ENCODE data around the gene TGFBR3.

TGFBR3 gene

GRCh38 chr1:91821126-91821868, 64.7 kb downstream of the TGFBR3 start:
- DNase-seq, result no peak

GRCh38 chr1:91819038-91819788, 66.7 kb downstream of the TGFBR3 start:
- no peak for DNase-seq

GRCh38 chr1:91818713-91818975, 67.3 kb downstream of the TGFBR3 start:
- DNase-seq, result no peak

- no peak for DNase-seq
These were observed 68.6 kb downstream of the TGFBR3 start for GRCh38 chr1:91817211-91817905.

GRCh38 chr1:91816031-91816430, 69.9 kb downstream of the TGFBR3 start:
- no peak for DNase-seq

GRCh38 chr1:91814448-91814847, 71.5 kb downstream of the TGFBR3 start:
- DNase-seq, result no peak

GRCh38 chr1:91813813-91814212, 72.1 kb downstream of the TGFBR3 start:
- no peak for DNase-seq

GRCh38 chr1:91811363-91812025, 74.5 kb downstream of the TGFBR3 start:
- no peak for DNase-seq

- DNase-seq, result no peak
These were observed 76.6 kb downstream of the TGFBR3 start for GRCh38 chr1:91809317-91809716.

- no peak for DNase-seq
These were observed 77.9 kb downstream of the TGFBR3 start for GRCh38 chr1:91807921-91808620.

GRCh38 chr1:91806769-91807700, 78.9 kb downstream of the TGFBR3 start:
- DNase-seq, result no peak

- no peak for DNase-seq
These were observed 79.7 kb downstream of the TGFBR3 start for GRCh38 chr1:91806181-91806768.

GRCh38 chr1:91805311-91805801, 80.6 kb downstream of the TGFBR3 start:
- no peak for DNase-seq

- DNase-seq, result no peak
These were observed 81.4 kb downstream of the TGFBR3 start for GRCh38 chr1:91804546-91805023.

- DNase-seq, result no peak
These were observed 82.0 kb downstream of the TGFBR3 start for GRCh38 chr1:91803847-91804545.

- DNase-seq, result no peak
These were observed 82.8 kb downstream of the TGFBR3 start for GRCh38 chr1:91803123-91803522.

- no peak for DNase-seq
These were observed 84.3 kb downstream of the TGFBR3 start for GRCh38 chr1:91801496-91802115.

- DNase-seq, result no peak
These were observed 86.1 kb downstream of the TGFBR3 start for GRCh38 chr1:91799863-91800262.

GRCh38 chr1:91799159-91799558, 86.8 kb downstream of the TGFBR3 start:
- DNase-seq, result no peak

- no peak for DNase-seq
These were observed 87.2 kb downstream of the TGFBR3 start for GRCh38 chr1:91798740-91799139.

Data from NCI-H1436 treated with DMSO at 0.1 percent for 48 hours (cell line).